Measurements from ENCODE around the gene ALDOC.

Gene ALDOC

DNA sequence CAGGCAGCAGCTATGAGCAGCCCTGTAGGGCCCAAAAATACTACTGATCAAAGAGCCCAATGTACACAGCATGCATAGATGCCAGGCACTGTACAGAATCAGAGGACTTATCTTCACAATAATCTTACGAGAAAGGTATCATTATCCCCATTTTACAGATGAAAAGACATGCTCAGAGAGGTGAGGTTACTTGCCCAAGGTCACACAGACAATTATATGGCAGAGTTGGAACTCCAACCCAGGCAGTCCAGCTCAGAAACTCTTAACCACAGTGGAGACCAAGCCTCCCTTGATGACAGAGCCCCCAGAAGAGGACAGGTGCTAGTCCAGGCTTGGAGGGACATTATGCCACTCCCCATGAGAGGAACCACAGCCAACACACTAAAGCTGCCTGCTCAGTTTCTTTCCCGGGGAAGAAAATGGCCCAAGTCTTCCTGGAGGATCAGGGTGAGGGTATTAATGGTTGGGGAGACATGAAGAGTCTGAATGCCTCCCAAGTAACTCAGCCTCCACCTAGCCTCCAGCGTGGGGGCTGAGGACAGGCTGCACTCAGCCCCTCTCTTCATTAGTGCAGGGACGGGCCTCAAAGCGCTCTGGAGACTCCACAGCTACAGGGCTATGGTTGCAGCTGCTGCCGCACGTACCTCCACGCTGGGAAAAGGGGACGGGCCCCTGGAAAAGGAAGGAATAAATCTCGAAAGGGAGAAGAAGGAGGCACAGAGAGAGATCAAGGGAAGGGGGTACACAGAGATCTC lies 25.1 kb downstream of the ALDOC start:
- peak; percentile 28 for DNase-seq

DNA sequence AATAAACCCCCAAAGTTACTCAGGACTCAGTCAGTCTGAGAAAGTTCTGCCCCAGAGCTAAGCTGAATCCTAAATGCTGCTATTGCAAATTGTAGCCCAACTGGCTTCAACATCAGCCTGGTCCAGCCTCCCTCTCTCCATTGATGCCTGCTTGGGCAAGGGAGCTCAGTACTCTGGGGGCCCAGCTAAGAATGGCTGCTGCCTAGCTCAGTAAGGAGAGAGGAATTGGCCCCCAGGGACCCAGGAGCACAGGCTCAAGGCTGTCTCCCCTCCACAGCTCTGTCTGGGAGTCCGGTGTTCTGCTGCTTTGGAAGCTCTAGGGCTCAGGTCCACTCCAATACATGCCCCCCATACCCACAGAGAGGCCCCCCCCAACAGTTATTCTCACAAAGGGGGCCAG lies 25.8 kb downstream of the ALDOC start:
- DNase-seq: no peak

DNA sequence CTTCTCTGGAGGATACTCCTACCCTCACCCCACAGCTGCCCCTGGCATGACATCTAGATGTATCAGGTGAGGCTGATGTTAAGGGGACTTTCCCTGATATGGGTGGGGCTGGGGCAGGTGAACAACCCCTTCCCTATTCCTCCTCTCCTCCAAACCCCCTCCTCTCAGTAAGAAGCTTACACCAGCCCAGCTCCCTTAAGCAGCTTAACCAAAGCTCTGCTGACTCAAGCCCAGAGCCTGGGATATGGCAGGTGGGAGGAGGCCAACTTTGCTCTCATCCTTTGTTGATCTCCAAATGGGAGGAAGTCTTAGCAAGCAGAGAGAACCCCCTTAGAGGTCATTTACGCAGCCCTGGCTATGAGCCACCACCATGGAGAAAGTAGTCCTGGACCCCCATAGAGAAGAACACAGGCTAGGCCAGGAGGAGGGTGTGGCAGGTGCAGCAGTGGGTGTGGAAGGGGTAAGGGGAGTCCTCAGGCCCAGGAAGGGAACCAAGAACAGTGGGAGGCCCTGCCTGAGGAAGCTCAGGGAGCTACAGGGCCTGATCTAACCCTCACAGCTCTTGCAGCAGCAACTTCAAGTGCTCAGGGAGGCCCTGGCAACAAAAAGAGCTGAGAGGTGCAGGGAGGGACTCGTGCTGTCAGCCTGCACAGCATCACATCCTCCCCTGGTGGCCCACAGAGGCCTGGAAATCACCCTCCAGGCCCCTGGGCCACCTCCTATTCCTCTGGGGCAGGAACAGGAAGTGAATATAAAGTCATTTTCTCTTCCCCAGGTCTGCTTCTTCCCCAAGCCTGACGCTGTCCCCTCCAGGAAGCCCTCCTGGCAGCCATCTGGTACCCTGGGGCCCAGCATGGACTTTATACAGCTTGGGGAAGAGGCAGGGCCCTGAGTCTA lies 27.2 kb downstream of the ALDOC start:
- no peak for DNase-seq

DNA sequence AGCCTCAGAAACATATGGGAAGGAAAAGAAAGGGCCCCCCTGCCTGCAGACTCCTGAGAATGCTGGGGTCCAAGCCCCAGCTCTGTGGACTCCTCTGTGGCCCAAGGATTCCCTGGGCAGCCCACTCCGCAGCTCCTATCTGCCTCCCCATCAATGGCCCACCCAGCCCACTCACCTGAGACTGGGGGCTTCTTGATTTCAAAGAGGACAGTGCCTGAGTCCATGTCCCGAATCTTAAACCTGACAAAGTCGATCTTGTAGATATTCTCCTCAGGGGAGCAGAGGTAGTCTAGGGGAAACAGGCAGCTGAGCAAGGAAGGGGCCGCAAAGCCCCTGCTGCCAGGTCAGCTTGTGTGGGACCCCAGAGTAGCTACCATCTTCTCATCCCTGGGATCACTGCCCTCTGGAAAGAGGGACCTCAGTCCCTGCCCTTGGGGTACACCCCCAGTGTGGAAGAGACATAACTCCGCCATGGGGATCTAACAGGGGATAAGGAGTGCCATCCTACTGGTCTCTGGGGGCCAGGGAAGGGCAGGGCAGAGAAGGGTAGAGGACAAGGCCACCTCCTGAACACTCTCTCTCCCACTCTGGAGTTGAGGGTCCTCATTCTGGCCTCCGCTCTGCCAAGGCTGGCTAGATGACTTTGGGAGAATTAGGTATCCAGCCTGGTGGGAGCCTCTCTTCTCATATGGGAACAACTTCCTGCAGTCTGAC lies 28.1 kb downstream of the ALDOC start:
- no peak for DNase-seq

DNA sequence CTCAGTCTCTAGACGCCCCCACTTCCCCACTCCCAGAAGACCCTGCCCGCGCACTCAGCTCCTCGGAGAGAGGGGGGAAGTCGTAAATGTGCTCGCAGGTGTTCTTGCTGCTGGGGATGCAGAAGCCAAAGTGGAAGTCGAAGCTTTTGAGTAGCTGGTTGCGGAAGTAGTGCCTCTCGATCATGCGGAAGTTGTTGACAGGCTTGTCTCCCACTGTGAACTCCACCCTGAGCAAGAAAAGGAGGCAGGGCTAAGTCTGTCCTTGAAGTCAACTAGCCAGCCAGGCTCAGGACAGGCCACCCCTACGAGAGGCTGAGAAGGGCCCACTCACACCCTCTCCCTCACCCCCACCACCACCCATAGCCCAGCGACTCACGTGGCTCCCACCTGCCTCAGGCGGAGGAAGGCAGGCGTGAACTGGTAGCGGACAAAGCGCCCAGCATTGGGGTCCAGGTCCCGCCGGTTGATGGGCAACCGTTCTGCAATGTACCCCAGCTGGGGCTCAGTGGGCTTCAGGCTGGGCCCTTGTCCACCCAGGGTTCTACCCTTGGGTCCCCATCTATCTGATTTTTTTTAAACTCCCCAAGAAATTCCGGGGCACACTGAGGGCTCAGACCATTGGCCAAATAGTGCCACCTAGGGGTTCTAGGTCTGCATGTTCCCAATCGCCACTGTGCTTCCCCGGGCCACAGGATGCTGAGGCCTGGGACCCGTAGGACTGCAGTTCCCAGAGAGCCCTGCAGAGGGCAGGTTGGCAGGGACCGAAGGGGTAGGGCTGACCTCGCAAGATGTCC lies 28.9 kb downstream of the ALDOC start:
- DNase-seq: peak; percentile 75

DNA sequence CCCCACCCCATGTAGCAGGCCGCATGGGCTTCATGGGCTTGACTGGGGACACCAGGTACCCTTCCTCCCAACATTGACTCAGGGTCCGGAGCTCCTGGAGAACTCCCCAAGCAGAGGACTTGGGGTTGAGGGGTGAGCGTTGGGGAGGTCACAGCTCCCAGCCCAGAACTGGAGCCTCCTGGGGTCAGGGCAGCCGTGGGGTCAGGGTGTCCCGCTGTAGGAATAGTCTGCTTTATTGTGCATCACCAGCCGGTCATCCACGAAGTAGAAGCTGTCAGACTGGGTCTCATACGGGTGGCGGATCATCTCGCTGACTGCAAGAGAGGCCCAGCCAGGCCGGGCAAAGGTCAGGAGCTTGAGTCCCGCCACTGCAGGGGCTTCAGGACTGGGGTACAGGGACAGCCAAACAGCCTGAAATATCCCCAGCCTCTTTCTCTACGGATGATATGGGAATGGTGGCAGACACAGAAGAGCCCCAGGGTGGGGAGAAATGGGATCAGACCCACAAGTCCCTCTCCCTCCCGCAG lies 29.5 kb downstream of the ALDOC start:
- DNase-seq: no peak

DNA sequence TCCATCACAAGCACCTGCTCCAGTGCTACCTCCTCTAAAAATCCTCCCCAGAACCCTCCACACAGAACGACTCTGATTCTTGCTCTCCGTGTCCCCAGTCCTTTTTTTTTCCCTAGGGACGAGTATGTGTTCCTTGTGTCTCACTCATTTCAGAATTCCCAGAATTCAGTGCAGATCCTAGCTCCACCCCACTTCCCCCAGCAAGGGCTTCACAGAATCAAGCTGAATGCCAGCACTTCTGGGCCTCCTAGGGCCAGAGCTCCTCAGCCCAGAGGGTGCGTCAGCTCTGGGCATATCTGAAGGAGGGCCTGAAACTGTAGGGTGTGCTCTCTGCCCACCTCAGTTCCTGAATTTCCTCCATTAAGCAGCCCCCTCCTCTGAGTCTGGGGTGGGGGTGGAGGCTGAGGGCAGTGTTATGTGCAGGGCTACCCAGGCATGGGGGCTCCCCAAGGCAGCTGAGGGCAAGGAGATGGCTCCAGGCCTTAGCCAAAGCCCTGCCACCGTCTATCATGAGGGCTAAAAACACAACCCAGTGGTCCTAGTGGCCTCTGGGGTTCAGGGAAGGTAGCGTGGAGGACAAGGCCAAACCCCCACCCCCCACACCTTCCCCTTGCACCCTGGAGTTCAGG lies 30.8 kb downstream of the ALDOC start:
- no peak for DNase-seq

DNA sequence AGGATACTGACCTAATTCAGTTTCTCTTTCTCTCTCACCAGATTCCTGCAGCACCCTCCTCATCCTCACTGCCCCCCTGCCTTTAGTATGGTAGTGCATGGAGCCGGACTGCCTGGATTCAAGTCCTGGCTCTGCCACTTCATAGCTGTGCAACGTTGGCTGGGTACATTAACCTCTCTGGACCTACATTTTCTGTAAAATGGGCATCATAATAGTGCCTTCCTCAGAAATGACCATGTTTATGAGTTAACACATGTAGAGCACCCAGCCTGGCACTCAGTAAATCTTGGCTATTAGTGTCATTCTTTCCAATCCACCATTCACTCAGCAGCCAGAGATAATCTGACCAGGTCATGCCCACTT lies 31.6 kb downstream of the ALDOC start:
- DNase-seq: no peak

DNA sequence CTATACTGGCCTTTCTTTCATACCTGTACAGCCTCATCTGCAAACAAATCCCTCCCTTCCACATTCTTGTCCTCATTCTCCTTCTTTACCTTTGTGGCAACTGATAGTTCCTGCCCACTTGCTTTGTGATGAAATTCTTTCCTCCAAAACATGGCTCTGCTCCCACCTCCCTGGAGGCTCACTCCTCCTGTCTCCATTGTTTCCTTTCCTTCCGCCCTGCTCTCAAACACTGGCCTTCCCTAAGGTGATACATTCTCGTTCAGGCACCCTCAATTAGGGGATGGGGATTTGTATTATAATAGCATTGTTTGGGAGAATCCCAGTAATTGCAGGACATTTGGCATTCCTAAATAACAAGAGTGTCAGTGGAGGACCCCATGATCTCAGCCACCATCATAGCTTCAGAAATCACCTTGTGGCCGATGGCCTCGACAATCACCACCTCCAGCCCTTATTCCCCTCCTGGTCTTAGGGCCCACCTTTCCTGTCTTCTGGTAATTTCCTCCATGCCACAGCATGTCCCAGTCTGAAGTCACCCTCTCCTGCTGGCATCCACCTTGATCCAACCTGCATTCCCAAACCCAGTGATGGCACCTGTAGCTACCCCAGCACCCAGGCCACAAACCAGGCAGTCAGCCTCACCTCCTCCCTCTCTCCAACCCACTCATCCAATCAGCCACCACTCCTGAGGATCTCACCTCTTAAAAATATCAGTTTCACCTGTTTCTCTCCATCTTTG lies 32.1 kb downstream of the ALDOC start:
- DNase-seq: no peak

DNA sequence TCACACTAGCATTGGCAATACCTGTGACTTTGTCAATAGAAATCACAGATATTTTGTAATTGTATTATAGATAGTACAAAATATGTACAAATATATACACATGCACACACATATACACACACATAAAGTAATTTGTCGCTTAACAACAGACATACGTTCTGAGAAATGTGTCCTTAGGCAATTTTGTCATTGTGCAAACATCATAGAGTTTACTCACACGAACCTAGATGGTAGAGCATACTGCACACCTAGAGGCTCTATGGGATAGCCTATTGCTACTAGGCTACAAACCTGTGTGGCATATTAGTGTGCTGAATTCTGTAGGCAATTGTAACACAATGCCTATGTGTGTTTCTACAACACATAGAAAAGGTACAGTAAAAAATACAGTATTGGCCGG lies 35.3 kb downstream of the ALDOC start:
- DNase-seq: no peak

DNA sequence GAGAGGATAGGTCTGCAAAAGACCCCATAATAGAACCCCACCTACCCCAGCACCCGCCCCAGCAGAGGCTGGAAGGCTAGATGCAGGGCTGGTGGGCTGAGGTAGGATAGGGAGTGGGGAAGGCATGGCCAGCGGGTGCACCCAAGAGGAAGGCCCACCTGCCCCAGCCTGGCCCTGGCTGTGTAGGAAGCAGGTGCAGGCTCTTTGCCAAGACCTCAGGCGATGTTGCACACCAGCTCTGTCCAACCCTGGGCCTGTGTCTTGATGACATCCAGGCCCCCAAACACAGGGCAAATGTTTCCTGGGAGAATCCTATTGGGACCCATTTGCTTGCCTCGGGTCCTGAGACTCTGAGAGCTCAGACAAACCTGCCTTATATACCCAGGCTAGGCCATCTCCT lies 36.5 kb downstream of the ALDOC start:
- DNase-seq: no peak

DNA sequence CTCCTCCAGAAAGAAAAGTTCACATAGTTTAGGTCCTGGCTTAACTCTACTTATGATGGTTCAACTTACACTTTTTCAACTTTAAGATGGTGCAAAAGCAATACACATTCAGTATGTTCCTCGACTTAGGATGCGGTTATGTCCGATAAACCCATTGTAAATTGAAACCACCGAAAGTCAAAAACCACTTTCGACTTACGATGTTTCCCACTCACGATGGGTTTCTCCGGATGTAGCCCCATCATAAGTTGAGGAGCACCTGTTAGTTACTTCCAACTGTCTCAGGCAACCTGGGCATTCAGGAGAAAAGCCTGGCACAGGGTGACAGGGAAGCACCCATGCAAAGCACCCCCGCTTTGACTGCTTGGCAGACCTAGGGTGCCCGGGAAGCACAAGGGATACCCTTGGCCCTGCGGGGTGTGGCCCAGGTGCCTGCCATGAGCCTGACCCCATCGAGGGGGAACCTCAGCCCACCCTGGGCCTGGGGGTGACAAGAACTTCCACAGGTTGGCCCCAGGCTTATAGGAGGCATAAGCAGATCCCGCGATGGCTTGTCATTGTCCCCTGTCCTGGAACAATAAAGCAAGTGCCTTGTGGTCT lies 38.3 kb downstream of the ALDOC start:
- DNase-seq: no peak

DNA sequence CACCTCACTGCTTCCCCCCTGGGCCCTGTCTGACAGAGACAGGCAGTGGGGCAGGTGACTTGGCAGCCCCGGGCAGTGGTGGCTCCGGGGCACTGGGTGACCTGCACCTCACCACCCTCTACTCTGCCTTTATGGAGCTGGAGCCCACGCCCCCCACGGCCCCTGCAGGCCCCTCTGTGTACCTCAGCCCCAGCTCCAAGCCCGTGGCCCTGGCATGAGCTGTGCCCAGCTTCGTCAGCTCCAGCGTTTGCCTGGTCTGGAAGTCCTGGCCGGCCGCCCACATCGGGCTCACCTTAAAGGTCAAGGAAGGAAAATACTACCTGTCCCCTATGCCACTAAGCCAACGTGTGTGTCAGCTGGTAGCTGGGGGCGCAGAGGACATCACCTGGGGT lies 39.5 kb downstream of the ALDOC start:
- no peak for DNase-seq

DNA sequence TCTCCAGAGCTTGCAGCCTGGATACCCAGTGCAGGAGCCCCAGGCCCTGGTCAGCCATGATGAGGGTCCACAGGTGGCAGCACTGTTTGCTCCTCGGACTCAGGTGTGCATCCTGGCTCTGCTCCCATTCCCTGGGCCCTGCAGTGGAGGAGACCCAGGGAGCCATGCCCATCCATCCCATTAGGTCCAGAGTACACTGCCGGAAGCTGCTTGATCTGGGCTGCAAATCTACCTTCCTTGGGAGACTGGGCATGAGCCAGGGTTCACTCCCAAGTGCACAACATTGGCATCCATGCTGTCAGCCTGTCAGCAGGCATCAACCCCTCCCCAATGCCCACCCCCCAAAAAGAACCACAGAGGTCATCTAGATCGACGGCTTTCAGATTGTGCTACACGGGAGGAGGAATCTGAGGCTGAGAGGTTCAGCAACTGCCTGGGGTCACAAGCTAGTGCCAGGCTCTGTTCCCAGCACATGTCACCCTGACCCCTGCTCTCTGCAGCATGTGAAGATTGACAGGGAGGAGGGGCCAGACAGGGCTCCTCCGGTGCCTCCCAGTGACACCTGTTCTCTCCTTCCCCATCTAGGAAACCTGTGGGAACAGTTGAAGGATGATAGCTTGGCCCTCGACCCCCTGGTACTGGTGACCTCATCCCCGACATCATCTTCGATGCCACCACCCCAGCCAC lies 40.0 kb downstream of the ALDOC start:
- no peak for DNase-seq

DNA sequence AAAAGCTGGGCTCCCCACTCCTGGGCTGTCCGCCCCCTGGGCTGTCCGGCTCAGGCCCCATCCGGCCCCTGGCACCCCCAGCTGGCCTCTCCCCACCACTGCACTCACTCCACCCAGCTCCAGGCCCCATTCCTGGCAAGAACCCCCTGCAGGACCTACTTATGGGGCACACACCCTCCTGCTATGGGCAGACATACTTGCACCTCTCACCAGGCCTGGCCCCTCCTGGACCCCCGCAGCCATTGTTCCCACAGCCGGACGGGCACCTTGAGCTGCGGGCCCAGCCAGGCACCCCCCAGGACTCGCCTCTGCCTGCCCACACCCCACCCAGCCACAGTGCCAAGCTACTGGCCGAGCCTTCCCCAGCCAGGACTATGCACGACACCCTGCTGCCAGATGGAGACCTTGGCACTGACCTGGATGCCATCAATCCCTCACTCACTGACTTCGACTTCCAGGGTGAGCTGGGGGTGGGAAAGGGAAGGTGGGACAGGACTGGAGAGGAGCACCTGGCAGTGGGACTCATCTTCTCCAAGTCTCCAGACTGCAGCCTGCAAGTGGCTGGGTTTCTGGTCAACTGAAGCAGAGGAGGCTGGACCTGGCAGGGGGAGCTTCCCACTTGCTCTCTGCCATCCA lies 41.8 kb downstream of the ALDOC start:
- no peak for DNase-seq

DNA sequence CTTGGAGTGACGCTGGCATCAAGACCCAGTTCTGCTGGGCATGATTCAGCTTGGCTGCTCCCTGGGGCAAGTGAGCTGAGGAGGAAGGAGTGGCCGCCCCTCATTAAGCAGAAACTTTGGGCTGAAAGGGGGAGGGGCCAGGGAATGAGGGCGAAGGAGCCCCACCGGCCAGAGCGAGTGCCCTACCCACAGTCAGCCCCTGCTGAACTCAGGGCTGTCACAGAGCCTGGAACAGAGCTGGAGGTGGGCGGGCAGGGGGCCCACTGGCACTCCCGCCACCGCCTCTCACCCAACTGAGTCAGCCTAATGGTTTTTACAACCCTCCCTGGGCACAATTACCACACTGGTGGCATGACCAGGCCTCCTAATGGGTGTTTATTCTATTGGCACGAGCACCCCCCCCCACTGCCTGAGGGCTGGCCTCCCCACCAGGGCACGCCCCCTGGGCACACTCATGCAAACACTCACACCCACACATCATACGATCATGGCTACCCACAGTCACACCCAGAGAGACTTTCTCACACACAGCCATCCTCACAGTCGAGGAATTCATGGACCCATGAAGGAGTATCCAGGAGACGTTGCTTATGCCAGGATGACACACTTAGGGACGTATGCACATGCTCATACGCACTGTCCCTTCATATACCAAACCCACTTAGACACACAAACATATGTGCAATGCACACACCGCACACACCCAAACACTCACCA lies 43.4 kb downstream of the ALDOC start:
- DNase-seq: no peak

DNA sequence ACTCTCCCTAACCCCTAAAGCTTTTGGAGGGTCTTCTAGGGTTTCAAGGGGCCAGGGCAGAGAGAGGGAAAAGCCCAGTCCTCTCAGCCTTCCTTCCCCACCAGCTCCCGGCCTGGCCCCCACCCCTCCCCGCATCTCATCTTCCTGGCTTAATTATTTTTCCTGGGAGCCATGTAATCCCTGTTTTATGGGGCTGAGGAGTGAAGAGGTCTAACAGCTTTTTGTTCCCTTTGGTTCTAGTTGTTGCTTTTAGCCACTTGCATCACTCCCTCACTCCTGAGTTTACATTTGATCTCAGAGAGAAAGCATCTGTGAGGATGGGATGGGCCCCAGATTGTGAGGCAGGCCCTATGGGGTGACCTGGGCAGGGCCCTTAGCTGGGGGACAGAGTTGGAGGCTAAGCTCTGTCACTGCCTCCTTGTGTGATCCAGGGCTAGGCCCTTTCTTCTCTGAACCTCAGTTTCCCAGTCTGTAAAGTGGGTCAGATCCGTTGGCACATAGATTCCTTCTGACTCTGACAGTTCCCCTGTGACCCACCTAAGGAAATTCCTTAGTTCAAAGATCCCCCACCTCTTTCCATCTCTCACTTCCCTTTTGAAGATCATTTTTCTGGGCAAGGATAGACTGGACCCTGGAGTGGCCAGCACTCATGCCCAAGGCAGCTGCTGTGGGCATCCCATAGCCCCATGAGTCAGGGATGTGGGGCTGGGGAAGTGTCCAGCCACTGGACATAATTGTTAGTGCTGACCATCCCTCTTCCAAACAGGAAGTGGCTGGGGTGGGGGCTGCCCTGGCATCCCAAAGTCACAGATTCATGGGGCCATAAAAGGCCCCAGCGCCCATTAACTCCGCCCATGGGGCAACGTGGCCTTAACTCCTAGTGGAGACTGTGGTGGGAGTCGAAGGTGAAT lies 44.4 kb downstream of the ALDOC start:
- DNase-seq: no peak

DNA sequence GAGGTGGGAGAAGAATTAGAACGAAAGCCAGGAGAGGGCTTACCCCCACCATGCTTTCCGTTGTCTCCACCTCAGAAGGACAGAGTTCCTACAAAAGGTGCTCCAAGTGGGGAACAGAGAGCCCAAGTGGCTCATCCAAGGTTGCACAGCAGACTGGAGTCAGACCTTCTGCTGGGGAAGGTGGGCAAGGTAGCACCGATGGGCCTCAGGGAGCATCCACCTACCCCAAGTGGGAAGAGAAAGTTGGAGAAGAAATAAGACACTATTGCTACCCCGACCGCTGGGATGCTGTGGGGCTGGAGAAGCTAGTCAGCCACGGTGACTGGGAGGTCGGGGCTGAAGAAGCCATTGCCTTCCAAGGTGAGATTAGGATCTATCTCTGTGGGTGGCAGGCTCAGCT lies 45.8 kb downstream of the ALDOC start:
- DNase-seq: no peak

Data from NCI-H510A treated with DMSO at 0.1 percent for 48 hours (cell line).